ENCODE measurements around the gene ZFYVE19.

DNA sequence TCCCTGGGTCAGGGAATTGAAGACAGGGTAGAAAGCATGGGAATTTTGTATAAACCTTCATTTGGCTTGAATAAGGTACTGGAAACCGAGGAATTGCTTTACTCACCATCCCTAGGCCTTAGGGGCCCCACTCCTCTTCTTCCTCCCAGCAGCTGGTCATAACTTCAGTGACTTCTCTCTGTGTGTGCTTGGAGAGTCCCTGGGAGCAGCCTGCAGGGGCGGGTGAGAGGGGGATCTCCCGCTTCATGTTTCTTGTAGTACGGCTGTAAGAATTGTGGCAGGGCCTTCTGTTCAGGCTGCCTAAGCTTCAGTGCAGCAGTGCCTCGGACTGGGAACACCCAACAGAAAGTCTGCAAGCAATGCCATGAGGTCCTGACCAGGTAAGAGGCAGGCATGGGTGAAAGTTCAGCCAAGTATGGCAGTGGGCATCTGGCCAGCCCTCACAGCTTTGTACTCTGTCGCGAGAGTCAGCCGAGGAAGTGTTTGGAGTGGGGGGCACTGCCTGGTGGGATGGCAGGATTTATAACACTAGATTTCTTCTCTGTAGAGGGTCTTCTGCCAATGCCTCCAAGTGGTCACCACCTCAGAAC lies 2.1 kb downstream of the ZFYVE19 start:
- no peak for TF ChIP-seq POLR2A (IDR thresholded peaks at IDR 0.05; ENCODE audit: extremely low read depth, insufficient read length)
- TF ChIP-seq, protein P1, sequence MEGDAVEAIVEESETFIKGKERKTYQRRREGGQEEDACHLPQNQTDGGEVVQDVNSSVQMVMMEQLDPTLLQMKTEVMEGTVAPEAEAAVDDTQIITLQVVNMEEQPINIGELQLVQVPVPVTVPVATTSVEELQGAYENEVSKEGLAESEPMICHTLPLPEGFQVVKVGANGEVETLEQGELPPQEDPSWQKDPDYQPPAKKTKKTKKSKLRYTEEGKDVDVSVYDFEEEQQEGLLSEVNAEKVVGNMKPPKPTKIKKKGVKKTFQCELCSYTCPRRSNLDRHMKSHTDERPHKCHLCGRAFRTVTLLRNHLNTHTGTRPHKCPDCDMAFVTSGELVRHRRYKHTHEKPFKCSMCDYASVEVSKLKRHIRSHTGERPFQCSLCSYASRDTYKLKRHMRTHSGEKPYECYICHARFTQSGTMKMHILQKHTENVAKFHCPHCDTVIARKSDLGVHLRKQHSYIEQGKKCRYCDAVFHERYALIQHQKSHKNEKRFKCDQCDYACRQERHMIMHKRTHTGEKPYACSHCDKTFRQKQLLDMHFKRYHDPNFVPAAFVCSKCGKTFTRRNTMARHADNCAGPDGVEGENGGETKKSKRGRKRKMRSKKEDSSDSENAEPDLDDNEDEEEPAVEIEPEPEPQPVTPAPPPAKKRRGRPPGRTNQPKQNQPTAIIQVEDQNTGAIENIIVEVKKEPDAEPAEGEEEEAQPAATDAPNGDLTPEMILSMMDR (IDR thresholded peaks at IDR 0.05; ENCODE audit: low read depth, low read length) = no peak
- no peak for TF ChIP-seq MYC (IDR thresholded peaks at IDR 0.05; ENCODE audit: low read depth, low read length)
- TF ChIP-seq, protein P2, sequence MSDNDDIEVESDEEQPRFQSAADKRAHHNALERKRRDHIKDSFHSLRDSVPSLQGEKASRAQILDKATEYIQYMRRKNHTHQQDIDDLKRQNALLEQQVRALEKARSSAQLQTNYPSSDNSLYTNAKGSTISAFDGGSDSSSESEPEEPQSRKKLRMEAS (IDR thresholded peaks at IDR 0.05; ENCODE audit: low read depth, low read length) = no peak
